OCI-LY1 (cell line): ENCODE measurements around the gene CD163.

Source experiments
- EZH2 ChIP-seq: fragments of 200-600 bp; sonication (generic), shearing (Covaris generic); IDR thresholded peaks from 2 replicates; pipeline ENCODE4 v1.8.0; 2017; ENCODE audit warnings: borderline replicate concordance, mixed run types, mild to moderate bottlenecking, antibody characterized with exemption, low read length, moderate library complexity, mixed read lengths
- TF ChIP-seq, protein P1 (sequence below): fragments of 200-600 bp; sonication (generic), shearing (Covaris generic); IDR thresholded peaks from 2 replicates; pipeline ENCODE4 v1.5.1; 2017; ENCODE audit warnings: mild to moderate bottlenecking, antibody characterized with exemption, low read length, moderate library complexity, mixed read lengths

- TF ChIP-seq, protein P1, sequence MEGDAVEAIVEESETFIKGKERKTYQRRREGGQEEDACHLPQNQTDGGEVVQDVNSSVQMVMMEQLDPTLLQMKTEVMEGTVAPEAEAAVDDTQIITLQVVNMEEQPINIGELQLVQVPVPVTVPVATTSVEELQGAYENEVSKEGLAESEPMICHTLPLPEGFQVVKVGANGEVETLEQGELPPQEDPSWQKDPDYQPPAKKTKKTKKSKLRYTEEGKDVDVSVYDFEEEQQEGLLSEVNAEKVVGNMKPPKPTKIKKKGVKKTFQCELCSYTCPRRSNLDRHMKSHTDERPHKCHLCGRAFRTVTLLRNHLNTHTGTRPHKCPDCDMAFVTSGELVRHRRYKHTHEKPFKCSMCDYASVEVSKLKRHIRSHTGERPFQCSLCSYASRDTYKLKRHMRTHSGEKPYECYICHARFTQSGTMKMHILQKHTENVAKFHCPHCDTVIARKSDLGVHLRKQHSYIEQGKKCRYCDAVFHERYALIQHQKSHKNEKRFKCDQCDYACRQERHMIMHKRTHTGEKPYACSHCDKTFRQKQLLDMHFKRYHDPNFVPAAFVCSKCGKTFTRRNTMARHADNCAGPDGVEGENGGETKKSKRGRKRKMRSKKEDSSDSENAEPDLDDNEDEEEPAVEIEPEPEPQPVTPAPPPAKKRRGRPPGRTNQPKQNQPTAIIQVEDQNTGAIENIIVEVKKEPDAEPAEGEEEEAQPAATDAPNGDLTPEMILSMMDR, result no peak
- no peak for TF ChIP-seq EZH2
Observed at GRCh38 chr12:7448099-7448498, 55.5 kb downstream of the CD163 start.
